GM18519 (cell line): ENCODE measurements around the gene PDLIM1.

Source experiments
- ATAC-seq: cut with Tn5 transposase; IDR thresholded peaks from one replicate; pipeline ENCODE4 v1.9.1; 2021; ENCODE audit warnings: mild to moderate bottlenecking, moderate library complexity; ENCODE audit not compliant: unreplicated experiment, low FRiP score

Gene PDLIM1

DNA sequence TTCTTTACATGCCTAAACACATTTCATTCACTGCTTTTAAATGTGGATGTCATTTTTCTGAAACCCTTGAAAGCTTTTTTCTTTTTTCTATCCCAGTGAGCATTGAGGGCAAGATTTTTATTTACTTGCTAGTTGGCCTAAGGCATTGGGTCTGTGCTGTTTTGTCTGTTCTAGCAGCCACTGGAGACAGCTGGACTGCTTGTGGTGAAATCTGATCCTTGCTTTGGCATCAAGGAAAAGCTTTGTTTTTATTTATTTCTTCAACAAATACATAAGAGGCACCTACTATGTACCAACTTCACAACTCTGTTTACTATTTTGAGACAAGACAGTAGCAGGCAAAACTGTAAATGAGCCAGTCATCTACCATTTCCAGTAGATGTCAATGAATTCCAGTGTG, 28.4 kb upstream of the PDLIM1 start:
- ATAC-seq = no peak

GRCh38 chr10:95315509-95315908, 24.7 kb upstream of the PDLIM1 start:
- no peak for ATAC-seq

DNA sequence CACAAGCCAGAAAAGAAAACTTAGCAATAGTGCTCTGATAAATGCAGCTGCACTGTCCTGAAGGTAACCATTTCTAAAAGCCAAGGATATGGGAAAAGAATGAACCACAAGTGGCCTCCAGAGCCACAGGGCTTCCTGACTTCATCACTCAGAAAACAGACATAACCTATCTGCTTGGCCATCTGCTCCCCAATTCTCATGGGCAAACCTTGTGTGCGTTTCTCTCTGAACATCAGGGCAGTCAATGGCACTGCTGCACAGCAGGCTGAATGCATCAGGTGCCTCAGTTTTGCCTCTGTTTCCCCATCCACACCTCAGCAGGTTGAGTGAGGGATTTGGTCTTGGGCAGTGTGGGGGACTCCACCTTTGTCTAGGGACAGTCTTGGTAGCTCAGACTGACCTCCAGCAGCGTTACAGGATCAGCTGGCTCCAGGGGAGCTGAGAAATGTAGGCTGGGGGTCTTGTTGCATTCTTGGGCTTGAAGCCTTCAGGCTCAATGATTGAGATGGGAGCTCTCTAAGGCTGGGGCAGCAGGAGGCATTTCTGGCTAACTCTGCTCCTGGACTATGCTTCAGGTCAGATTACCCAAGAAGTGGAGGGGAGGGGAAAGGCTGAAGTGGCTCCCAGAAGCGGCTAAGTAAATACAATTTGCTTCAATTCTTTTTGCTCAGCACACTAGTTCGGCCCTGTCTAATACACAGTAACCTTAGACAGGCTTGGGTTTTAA, 23.6 kb upstream of the PDLIM1 start:
- ATAC-seq = no peak

GRCh38 chr10:95312986-95313495, 22.2 kb upstream of the PDLIM1 start:
- ATAC-seq = no peak

- no peak for ATAC-seq
Measured at GRCh38 chr10:95312257-95312656, 21.5 kb upstream of the PDLIM1 start.

DNA sequence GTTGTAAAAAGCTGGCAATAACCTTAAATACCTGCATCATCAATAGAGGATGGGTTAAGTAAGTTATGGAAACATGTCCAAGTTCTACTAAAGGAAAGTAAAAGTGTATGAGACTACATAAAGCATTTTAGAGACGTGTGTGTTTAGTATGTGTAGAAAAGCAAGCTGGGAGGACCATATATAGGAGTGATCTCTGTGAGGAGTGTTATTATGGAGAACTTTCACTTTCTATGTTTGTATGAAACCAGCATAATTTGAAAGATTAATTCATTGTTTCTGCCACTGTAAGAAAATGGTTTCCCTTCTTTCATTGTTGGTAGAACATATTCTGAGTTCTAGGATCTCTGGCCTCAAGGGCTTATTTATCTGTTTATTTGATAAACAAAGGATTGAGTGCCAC, 19.2 kb upstream of the PDLIM1 start:
- ATAC-seq = peak; percentile 50

- ATAC-seq = no peak
Measured at GRCh38 chr10:95308389-95309302, 17.8 kb upstream of the PDLIM1 start.

GRCh38 chr10:95306851-95307250, 16.0 kb upstream of the PDLIM1 start:
- no peak for ATAC-seq

DNA sequence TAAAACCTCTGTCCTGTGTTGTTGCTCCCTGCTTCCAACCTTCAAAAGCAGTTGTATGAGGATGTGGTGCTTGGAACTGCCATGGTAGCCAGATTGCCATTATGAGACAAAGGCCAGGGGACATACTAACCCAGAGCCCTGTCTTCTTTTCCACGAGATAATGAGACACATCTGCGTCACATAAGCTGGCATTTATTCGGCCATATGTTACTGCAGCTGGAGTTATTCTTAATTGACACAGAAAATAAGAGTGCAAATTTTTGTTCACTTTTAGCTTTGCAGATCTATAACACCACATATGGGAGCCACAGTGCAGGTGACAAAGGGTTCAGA, 15.5 kb upstream of the PDLIM1 start:
- ATAC-seq = no peak

DNA sequence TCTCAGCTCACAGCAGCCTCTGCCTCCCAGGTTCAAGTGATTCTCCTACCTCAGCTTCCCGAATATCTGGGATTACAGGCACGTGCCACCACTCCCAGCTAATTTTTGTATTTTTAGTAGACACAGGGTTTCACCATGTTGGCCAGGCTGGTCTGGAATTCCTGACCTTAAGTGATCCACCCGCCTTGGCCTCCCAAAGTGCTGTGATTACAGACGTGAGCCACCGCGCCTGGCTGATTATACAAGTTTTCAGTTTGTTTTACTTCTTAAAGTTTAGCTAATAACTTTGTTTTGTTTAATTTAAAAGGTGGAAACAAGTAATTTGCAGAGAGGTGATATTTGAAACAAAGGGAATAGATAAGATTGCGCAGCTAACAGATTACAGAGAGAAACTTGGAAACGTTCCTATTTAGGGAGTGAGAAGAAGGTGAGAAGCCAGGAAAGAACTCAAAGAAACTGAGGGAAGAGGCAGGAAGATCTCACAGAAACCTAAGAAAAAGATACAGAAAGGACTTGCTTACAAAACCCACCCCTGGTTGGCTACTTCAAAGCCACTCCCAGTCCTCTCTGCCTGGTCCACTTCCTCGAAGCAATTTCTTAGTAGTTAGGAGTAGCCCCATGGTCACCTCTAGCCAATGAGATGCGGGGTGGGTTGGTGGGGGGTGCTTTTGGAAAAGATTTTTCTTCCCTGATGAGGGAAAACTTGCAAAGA, 15.0 kb upstream of the PDLIM1 start:
- no peak for ATAC-seq

DNA sequence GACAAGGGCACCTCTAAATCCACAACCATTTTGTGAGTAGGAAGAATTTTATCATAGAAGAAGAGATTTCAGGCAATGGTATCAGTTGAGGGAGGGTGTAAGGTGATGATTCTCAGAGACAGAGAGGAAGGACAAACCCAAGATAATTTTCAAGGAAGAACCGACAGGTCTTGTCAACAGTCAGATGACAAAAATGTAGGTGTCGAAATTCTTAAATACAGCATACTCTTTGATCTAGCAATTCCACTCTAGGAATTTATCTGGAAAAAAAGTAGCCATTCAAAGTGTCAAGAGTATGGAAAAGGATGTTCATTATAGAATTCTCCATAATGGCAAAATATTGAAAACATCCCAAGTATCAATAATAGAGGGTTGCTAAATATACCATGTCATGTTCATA, 14.2 kb upstream of the PDLIM1 start:
- no peak for ATAC-seq

DNA sequence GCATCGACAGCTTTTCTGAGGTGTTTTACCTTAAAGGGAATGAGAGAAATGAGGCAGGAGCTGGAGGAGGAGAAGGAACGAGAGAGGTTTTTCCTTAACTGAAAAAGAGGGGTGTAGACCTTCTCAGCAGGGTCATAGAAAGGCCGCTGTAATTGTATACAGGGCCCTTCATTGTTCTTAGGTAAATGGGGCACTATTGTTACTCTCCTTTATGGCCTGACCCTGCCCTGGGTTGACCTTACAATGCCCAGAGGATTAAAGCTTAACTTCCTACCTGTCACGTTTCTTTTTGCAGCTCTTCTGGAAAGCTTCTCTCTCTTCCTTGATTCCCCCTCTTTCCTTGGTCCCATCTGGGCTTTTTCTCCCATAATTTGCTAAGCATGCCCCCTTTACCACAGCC, 13.7 kb upstream of the PDLIM1 start:
- no peak for ATAC-seq

- ATAC-seq = no peak
Measured at GRCh38 chr10:95303950-95304349, 13.1 kb upstream of the PDLIM1 start.

- no peak for ATAC-seq
Measured at GRCh38 chr10:95303535-95303934, 12.7 kb upstream of the PDLIM1 start.

DNA sequence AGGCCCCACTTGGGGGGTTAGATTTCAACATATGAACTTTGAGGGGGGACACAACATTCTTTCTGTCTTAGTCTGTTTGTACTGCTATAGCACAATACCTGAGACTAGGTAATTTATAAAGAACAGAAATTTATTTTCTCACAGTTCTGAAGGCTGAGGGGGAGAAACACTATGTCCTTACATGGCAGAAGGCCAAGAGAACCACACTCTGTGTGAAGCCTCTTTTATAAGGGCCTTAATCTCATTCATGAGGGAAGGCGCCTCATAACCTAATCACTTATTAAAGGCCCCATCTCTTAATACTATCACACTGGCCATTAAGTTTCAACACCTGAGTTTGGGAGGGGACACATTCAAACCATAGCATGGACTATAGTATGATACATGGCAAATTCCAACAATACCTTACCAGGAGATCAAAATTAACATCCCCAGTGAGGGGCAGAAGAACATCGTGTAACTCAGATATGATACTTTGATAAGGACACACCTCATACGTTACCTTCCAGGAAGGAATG, 9.3 kb upstream of the PDLIM1 start:
- ATAC-seq = no peak

- peak; percentile 35 for ATAC-seq
Measured at GRCh38 chr10:95297402-95297801, 6.6 kb upstream of the PDLIM1 start.

DNA sequence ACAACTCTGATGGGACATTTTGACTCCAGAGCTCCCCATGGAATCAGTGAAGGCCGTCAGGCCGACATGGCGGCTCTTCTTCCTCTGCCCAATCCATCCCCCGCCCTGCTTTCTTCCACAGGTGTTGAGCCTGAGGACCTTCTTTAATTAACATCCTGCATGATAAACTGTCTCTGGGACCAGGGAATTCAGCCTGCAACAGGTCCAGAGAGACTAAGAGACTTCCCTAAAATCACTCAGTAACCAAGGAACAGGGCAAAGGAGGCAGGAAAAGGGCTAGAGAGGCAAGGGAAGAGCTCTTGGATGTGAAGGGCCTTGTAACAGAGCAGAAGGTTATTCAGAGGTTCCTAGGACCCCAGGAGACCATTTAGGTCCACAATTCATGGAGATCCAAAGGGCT, 6.0 kb upstream of the PDLIM1 start:
- no peak for ATAC-seq

GRCh38 chr10:95295031-95295755, 4.4 kb upstream of the PDLIM1 start:
- peak; percentile 78 for ATAC-seq

GRCh38 chr10:95293631-95294030, 2.8 kb upstream of the PDLIM1 start:
- no peak for ATAC-seq

DNA sequence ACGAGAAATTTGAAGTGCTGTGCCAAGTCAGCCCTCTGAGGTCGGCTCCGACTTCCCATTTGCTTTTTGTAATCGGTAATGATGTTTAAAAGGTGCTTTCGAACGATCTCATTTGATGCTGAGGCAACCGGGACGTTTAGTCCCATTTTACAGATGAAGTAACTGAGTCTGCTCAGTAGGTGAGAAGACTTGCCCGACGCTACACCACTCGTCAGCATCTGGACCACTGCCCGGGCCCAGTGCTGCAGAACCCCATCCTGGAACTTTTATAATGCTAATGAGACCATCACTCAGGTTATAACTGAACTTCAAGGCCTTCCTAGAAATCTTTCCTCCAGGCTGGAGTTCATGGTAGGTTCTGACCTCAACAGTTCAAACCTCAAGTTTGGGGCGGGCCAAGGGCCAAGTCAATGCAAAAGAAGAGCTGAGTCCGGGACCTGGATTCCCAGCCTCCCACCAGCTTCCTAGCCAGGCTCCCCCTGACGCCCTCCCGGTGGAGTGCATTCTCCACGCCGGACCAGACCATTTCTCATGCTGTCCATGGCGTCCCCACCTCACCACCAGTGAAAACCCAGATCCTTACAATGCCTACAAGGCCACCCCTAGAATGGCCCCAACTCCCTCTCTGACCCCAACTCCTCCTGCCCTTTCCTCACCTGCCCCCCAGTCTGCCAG, 699 bp upstream of the PDLIM1 start:
- no peak for ATAC-seq
